Spleen (tissue), 7 donors: Measurements from ENCODE around the gene KCNQ4.

Experiments used
- CTCF ChIP-seq, 11 experiments: fragments of 200-600 bp in 7 of 11; fragments of 450-650 bp in 4 of 11; sonication (generic) in 4 of 11; IDR thresholded peaks in 8 of 11; conservative IDR thresholded peaks in 3 of 11; 1 replicate in 7 of 11; 2 replicates in 4 of 11; pipeline versions ENCODE4 v1.4.0 to v1.8.0; 2016 to 2021; ENCODE audit warnings: antibody characterized with exemption in 11 of 11, inconsistent platforms in 4 of 11, mild to moderate bottlenecking in 1 of 11
- POLR2A ChIP-seq, 3 donors: fragments of 450-650 bp; IDR thresholded peaks; one replicate each; pipeline ENCODE4 v1.5.1; 2017; ENCODE audit warnings: antibody characterized with exemption in 3 of 3, mild to moderate bottlenecking in 1 of 3
- donor health status: DM: no; HTN: no; CAD: no; lungs with moderate emphysema.
- donor health status: DM: no; HTN: no; CAD: no.
- donor health status: DM: no; HTN: no; CAD: no.

- TF ChIP-seq CTCF (IDR thresholded peaks at IDR 0.05 in 8 of 11, conservative IDR thresholded peaks at IDR 0.05 in 3 of 11) (no peak), POLR2A (IDR thresholded peaks at IDR 0.05) (no peak)
Measured at GRCh38 chr1:40887012-40887378, 103.4 kb downstream of the KCNQ4 start.
